GM18505 (cell line): Measurements from ENCODE around the gene MTA1.

Experiments used
- ATAC-seq: cut with Tn5 transposase; IDR thresholded peaks from one replicate; pipeline ENCODE4 v1.9.1; 2021; ENCODE audit not compliant: unreplicated experiment
- POLR2A ChIP-seq: IDR thresholded peaks from 4 replicates; pipeline ENCODE4 v1.6.1; 2011; ENCODE audit warnings: borderline replicate concordance; ENCODE audit not compliant: insufficient read depth, insufficient read length; ENCODE audit errors: extremely low read depth

Gene MTA1

DNA sequence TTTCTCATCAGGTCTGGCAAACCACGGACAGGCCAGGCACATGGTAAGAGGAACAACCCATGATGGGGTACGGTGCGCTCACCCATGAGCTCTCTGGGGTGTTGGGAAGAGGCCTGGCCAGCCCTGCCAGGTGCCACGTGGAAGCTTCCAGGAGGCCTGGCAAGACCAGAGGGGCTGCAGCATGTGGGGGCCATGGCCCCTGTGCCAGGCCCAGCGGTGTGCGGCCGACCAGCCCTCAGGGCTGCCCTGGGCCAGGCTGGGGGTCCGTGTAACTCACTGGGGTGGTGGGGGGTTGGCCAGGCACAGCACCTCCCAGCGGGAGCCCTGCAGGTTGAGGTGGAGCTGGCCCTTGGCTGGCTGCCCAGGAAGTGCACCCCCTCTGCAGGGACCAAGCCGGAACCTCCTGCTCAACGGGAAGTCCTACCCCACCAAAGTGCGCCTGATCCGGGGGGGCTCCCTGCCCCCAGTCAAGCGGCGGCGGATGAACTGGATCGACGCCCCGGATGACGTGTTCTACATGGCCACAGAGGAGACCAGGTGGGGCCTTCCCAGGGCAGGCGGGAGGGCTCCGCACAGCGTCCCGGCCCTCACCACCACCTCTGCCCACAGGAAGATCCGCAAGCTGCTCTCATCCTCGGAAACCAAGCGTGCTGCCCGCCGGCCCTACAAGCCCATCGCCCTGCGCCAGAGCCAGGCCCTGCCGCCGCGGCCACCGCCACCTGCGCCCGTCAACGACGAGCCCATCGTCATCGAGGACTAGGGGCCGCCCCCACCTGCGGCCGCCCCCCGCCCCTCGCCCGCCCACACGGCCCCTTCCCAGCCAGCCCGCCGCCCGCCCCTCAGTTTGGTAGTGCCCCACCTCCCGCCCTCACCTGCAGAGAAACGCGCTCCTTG is 50.1 kb downstream of the MTA1 start:
- ATAC-seq: no peak
- no peak for TF ChIP-seq POLR2A

DNA sequence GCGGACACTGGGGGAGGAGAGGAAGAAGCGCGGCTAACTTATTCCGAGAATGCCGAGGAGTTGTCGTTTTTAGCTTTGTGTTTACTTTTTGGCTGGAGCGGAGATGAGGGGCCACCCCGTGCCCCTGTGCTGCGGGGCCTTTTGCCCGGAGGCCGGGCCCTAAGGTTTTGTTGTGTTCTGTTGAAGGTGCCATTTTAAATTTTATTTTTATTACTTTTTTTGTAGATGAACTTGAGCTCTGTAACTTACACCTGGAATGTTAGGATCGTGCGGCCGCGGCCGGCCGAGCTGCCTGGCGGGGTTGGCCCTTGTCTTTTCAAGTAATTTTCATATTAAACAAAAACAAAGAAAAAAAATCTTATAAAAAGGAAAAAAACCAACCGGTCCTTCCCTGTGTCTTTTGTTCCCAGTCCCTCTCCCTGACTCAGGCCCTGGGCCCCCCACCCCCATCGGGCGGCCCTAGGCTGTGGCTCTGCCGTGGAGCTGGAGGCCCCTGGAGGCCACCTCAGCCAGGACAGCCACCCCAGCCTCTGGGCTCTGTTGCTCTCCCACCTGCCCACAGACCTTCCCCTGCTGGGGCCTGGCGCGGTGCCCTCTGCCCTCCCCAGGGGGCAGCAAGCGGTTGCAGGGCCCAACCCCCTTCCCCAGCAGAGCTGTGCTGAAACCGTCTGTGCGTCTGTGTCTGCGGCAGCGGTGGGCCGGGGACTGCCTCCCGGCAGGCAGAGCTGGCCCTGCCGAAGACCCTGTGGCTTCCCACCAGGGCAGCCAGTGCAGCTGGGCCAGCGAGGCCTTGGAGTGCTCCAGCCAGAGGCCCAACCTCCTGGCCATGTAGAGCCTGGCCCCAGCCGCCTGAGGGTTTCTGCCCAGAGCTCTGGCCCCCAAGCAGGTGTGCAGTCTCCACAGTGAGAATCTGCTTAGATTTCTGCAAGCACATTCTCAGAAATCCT is 51.0 kb downstream of the MTA1 start:
- TF ChIP-seq POLR2A: no peak
- ATAC-seq: no peak

DNA sequence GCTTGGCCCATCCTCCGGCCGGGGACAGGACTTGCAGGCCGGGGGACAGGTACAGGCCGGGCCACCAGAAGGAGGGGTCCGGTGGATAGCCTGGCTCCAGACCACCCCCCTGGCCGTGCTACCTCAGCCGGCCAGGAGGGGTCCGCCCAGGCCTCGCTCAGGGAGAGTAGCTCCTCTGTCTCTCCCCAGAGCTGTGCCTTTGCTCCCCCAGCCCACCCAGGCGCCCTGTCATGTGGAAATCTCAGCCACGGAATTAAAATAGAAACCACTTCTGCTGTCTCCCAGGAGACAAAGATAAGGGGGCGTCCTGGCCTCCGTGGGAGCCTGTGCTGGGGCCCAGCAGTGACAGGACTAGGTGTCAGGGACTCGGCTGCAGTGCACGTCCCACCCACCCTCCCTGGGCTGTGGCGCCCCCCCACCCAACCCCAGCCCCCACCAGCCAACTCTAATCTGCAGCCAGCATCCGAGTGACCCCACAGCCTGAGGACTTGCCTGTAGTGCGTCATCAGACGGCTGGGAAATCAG is 51.7 kb downstream of the MTA1 start:
- TF ChIP-seq POLR2A: no peak
- ATAC-seq: no peak

DNA sequence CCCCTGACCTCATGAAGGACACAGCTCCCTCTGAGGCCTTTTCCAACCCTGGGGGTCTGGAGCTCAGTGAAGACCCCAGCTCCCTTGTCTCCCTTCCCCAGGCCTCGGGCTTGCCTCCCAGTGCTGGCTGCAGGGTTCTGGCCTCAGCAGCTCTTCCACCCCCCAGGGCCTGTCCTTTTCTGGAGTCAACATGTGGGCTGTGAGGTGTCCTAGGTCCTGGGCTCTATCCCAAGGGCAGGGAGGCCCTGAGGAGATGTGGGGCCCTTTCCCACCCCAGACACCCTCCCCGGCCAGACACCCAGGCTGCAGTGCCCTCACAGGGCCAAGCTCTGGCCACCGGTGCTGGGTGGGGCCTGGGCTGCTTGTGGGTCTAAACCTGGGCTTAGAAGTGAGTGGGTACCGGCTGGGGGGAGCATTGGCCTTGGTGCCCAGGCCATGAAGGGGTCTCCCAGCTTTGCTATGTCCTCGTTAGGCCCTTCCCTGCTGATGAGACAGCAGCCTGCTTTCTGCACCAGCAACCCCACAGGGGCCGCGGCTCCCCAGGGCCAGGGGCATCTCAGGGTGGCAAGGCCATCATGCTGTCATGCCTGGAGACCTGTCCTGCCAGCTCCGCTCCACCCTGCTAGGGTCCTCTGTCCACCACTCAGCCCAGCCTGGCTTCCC is 52.3 kb downstream of the MTA1 start:
- no peak for TF ChIP-seq POLR2A
- ATAC-seq: no peak

DNA sequence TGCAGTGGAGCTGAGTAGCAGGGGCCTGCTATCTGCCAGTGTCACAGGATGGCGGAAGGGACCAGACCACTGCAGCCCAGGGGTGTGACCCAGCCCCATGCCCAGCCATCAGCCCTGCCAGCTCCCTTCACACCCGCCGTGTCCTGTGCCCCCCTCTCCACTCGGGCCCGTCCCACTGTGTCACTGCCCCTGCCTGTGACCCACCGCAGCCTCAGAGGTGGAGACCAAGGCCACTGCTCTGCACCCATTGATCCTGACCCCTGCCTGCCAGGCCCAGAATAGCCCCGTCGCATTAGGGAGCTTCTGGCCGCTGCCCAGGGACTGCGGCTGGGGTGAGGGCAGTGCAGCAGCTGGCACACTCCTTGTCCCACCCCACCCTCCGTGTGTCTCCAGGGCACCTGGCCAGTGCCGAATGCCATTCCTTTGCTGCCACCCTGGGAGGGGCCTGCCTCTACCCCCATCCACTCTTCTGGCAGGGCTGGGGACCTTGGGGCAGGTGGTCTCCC is 52.9 kb downstream of the MTA1 start:
- no peak for ATAC-seq
- TF ChIP-seq POLR2A: no peak

DNA sequence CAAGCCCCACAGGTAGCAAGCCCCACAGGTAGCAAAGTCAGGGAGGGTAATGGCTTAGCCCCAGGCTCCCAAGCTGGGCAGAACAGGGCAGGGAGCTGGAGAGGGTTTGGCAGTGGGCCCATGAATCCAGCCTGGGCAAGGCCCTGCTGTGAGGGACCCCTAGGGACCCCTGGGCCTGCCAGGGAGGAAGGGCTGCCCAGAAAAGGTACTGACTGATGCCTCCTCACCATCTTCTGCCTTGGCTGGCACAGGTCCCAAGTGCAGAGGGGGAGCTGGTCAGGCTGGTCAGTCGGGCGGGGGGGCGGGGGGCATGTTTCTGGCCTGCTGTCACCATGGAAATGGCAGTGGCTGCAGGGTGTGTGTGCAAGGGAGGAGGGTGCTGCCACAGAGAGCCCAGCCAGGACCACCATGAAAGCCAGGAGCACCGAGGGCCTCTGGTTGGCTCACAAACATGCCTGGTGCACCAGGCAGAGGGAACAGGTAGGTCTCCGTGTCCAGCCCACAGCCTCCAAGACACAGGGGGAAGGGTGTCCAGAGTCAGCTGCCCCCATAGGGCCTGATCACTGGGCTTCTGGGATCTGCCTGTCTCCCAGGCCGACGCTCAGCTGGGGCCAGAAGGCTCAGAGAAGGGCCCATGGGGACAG is 53.5 kb downstream of the MTA1 start:
- no peak for TF ChIP-seq POLR2A
- no peak for ATAC-seq

DNA sequence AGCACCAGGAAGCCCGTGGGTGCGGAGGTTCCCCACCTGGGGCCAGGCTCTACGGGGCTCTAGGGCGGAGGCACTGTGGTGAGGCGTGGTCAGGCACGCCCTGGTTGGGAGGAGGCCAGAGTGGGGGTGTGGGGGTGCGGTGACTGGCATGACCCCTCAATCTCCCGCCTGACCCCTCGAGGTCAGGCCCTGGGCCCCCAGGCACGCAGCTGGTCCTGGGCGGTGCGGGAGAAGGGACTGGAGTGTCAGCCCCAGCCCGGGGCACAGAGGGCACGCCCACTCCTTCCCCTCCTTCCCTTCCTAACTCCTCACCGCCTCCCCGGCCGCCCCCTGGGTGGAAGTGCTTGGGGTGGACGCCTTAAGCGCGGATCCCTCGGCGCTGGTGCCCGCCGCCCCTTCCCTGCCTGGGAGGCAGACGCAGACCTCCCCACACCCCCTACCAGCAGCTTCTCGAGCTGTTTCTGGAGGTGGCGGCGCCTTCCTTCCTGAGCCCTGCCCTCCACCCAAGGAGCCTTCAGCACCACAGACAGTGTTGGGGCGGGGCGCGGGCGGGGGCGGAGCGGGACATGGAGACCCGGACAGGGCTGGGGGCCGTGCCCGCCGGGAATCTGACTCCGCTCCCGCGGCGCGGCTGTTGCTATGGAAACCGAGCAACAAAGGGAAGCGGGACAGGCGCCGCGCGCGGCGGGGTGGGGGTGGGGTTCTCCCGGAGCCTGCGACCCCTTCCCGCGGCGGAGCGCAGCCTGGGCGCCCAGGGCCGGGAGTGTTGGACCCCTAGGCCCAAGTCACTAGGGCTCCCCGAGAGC is 54.3 kb downstream of the MTA1 start:
- ATAC-seq: no peak
- no peak for TF ChIP-seq POLR2A

DNA sequence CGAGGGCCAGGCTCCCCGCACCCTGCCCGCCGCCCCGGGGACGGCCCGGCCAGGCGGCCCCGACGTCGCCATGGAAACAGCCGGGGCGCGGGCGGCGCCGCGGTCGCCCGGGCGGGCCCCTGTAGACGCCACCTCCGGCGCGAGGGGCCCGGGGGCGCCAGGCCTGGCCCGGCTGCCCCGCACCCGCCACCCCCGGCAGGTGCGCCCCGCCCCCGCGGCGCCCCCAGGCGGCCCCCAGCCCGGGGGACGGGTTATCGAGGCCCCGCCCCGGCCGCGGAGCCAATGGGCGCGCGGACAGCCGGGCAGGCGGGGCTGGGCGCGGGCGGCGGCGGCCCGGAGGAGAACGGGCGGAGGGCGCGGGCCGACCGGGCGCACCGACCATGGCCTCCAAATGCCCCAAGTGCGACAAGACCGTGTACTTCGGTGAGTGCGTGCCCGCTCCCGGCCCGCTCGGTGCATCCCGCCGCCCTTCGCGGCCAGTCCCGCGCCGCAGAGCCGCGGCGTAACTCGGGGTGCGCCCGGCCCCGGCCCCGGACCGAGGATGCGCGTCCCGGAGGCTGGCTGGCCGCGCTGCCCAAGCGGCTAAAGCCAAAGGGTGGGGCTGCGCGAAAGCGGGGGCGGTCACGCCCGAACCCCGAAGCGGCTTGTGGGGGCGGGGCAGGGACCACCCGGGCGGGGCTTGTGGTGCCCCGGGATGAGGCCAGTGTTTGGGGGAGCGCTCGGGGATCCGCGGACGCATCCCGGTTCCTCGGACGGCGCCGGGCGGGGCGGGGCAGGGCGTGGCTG is 55.0 kb downstream of the MTA1 start, which contains the start of gene CRIP2:
TSS of gene CRIP2 (plus strand) at position 339 of the 786 bp plus-strand sequence. CDS start at position 381, 42 bp downstream.
- no peak for ATAC-seq
- TF ChIP-seq POLR2A: no peak

DNA sequence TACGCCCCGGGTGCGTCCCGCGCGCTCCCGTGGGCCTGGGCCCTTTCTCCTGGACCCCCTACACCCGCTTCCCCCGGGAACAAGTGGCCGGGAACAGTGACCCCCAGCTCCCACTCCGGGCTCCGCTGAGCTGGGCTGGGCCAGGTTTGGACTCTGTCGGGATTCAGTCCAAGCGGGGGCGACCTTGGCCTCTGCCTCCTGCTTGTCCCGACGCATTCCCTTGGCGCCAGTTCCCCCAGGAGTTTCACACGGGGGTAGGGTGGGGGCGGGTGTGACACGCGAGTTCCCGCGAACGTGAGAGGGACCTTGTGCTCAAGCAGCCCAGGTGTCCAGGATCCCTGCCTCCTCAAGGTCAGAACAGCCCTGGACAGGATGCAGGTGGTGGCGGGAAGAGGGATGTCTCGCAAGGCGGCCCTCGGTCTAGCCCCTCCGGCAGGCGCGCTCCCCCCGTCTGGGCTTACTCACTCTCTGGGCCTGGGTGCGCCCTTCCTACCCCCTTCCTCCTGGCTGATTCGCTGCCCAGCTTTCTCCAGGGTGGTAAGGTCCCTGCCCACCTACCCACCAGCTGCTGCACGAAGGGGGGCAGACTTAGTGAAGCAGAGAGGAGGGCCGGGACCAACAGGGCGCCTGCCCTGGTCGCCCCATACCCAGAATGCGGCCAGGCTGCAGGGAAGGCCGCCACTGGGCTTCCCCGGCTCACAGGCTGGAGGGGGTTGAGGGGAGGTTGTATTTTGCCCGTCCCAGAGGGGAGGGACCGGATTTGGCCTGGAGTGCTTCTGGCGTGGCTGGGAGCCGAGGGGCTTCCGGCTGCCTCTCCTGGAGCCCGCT is 55.9 kb downstream of the MTA1 start:
- no peak for TF ChIP-seq POLR2A
- no peak for ATAC-seq
